ENCODE results near the gene STYXL2.

The STYXL2 gene

GRCh38 chr1:167137332-167137781, 43.5 kb downstream of the STYXL2 start:
- no peak for DNase-seq

- DNase-seq, result no peak
These were observed 44.1 kb downstream of the STYXL2 start for GRCh38 chr1:167137793-167138510.

- no peak for DNase-seq
These were observed 44.8 kb downstream of the STYXL2 start for GRCh38 chr1:167138703-167139102.

GRCh38 chr1:167141963-167142362, 48.1 kb downstream of the STYXL2 start:
- no peak for DNase-seq

Data from activated CD4-positive, alpha-beta T cell treated with anti-CD3 and anti-CD28 coated beads, Interleukin-2, Interleukin-6, amounts not matched to agents 100 ng/mL and 50 ng/mL, durations not matched to agents 16 hours and 8 hours (primary cell).